K562 (cell line): Measurements from ENCODE around the gene FXN.

Experiments used
- CTCF ChIP-seq, 3 experiments: IDR thresholded peaks in 2 of 3; conservative IDR thresholded peaks in 1 of 3; 2 replicates each; pipeline ENCODE4 v1.5.1; 2011 to 2012; ENCODE audit warnings: low read length in 3 of 3, mild to moderate bottlenecking in 3 of 3, control low read depth in 2 of 3, improper control_type of control experiment in 1 of 3, inconsistent platforms in 1 of 3, low read depth in 1 of 3, mixed read lengths in 1 of 3, moderate library complexity in 1 of 3; ENCODE audit not compliant: insufficient read depth in 2 of 3
- EP300 ChIP-seq: IDR thresholded peaks from 2 replicates; pipeline ENCODE4 v1.6.1; 2012; ENCODE audit warnings: low read length, improper control_type of control experiment
- GTF3C2 ChIP-seq: IDR thresholded peaks from 3 replicates; pipeline ENCODE4 v1.6.1; 2011; ENCODE audit warnings: borderline replicate concordance, mild to moderate bottlenecking, moderate library complexity; ENCODE audit not compliant: insufficient read length; ENCODE audit errors: extremely low read depth
- MEIS2 ChIP-seq: fragments of 450-650 bp; IDR thresholded peaks from 2 replicates; pipeline ENCODE4 v1.6.1; 2014; ENCODE audit warnings: mild to moderate bottlenecking; ENCODE audit not compliant: partially characterized antibody
- MYNN ChIP-seq, 2 experiments: sonication (generic); formaldehyde crosslinking in 1 of 2; IDR thresholded peaks; 2 replicates each; pipeline versions ENCODE4 v1.5.0 to v1.6.1; 2016 to 2020; ENCODE audit warnings: antibody characterized with exemption in 1 of 2, missing genetic modification reagents in 1 of 2
- POLR2A ChIP-seq: fragments of 450-650 bp; conservative IDR thresholded peaks from 2 replicates; pipeline ENCODE4 v1.6.1; 2016
- PREB ChIP-seq: sonication (generic); formaldehyde crosslinking; IDR thresholded peaks from 2 replicates; pipeline ENCODE4 v1.8.1; 2023; ENCODE audit warnings: mild to moderate bottlenecking, missing genetic modification reagents
- SMC3 ChIP-seq: conservative IDR thresholded peaks from 2 replicates; pipeline ENCODE4 v1.6.1; 2011; ENCODE audit warnings: low read depth, low read length, improper control_type of control experiment; ENCODE audit not compliant: insufficient read depth
- YBX1 ChIP-seq: fragments of 450-650 bp; IDR thresholded peaks from 2 replicates; pipeline ENCODE4 v1.7.1; 2016; ENCODE audit warnings: mild to moderate bottlenecking
- ZC3H4 ChIP-seq: sonication (generic); formaldehyde crosslinking; IDR thresholded peaks from 2 replicates; pipeline ENCODE4 v1.9.0; 2021; ENCODE audit warnings: missing genetic modification reagents, borderline replicate concordance
- ZFP30 ChIP-seq: fragments of 250-450 bp; sonication (Bioruptor Pico); IDR thresholded peaks from 2 replicates; pipeline ENCODE4 v1.8.0; 2022; ENCODE audit warnings: moderate library complexity, mild to moderate bottlenecking, inconsistent platforms, borderline replicate concordance
- ZNF140 ChIP-seq: fragments of 250-450 bp; sonication (Bioruptor Pico); IDR thresholded peaks from 2 replicates; pipeline ENCODE4 v1.8.0; 2021; ENCODE audit warnings: moderate library complexity, mild to moderate bottlenecking, inconsistent platforms
- ZNF3 ChIP-seq: fragments of 250-450 bp; sonication (Bioruptor Pico); IDR thresholded peaks from 2 replicates; pipeline ENCODE4 v1.5.0; 2021; ENCODE audit warnings: mild to moderate bottlenecking, moderate library complexity
- ZNF311 ChIP-seq: fragments of 250-450 bp; sonication (Bioruptor Pico); IDR thresholded peaks from 2 replicates; pipeline ENCODE4 v1.4.0; 2020; ENCODE audit warnings: mild to moderate bottlenecking, moderate library complexity

GRCh38 chr9:69122549-69123141 is 87.1 kb downstream of the FXN start:
- no peak for TF ChIP-seq ZC3H4
- no peak for TF ChIP-seq EP300
- TF ChIP-seq GTF3C2 = no peak
- TF ChIP-seq ZNF140 (CRISPR knock-in tag) = no peak
- TF ChIP-seq SMC3 = no peak
- TF ChIP-seq CTCF (IDR thresholded peaks at IDR 0.05 in 2 of 3, conservative IDR thresholded peaks at IDR 0.05 in 1 of 3; ENCODE audit: insufficient read depth in 2 of 3, low read depth in 1 of 3, low read length in 3 of 3) = no peak
- TF ChIP-seq PREB (CRISPR knock-in tag) = no peak
- TF ChIP-seq MYNN (IDR thresholded peaks at IDR 0.05) = no peak
- no peak for TF ChIP-seq MYNN (CRISPR knock-in tag; IDR thresholded peaks at IDR 0.05)
- no peak for TF ChIP-seq YBX1
- no peak for TF ChIP-seq ZFP30
- no peak for TF ChIP-seq ZNF3 (CRISPR knock-in tag)
- no peak for TF ChIP-seq POLR2A
- TF ChIP-seq MEIS2 = no peak
- TF ChIP-seq ZNF311 (CRISPR knock-in tag) = no peak
